NCI-H1436 (cell line): ENCODE data around the gene SERPINB1.

Source experiments
- DNase-seq: peaks from one replicate; lab custom pipeline; 2025; lab: John Stamatoyannopoulos, UW

Gene SERPINB1

GRCh38 chr6:2848851-2849250 is 7.2 kb upstream of the SERPINB1 start:
- peak; percentile 30 for DNase-seq

- no peak for DNase-seq
These were observed 4.2 kb upstream of the SERPINB1 start for GRCh38 chr6:2845880-2846208.

GRCh38 chr6:2844008-2844407 is 2.3 kb upstream of the SERPINB1 start:
- DNase-seq, result no peak

GRCh38 chr6:2843138-2843740 is 1.6 kb upstream of the SERPINB1 start:
- DNase-seq, result no peak

GRCh38 chr6:2842139-2842552 is 483 bp upstream of the SERPINB1 start:
- no peak for DNase-seq

- no peak for DNase-seq
These were observed 958 bp downstream of the SERPINB1 start for GRCh38 chr6:2840749-2841061.

- no peak for DNase-seq
These were observed 1.5 kb downstream of the SERPINB1 start for GRCh38 chr6:2839982-2840748.

GRCh38 chr6:2839195-2839981 is 2.3 kb downstream of the SERPINB1 start:
- DNase-seq, result no peak

GRCh38 chr6:2838251-2838650 is 3.4 kb downstream of the SERPINB1 start:
- DNase-seq, result no peak

- no peak for DNase-seq
These were observed 7.4 kb downstream of the SERPINB1 start for GRCh38 chr6:2834262-2834661.

- no peak for DNase-seq
These were observed 10.3 kb downstream of the SERPINB1 start for GRCh38 chr6:2831392-2831791.

GRCh38 chr6:2830183-2830582 is 11.5 kb downstream of the SERPINB1 start:
- no peak for DNase-seq

- DNase-seq, result no peak
These were observed 12.4 kb downstream of the SERPINB1 start for GRCh38 chr6:2829253-2829652.

GRCh38 chr6:2828629-2829028 is 13.0 kb downstream of the SERPINB1 start:
- DNase-seq, result no peak

GRCh38 chr6:2827142-2827541 is 14.5 kb downstream of the SERPINB1 start:
- no peak for DNase-seq

GRCh38 chr6:2826131-2826530 is 15.5 kb downstream of the SERPINB1 start:
- no peak for DNase-seq

- no peak for DNase-seq
These were observed 18.4 kb downstream of the SERPINB1 start for GRCh38 chr6:2823104-2823850.

- no peak for DNase-seq
These were observed 20.1 kb downstream of the SERPINB1 start for GRCh38 chr6:2821554-2821953.

GRCh38 chr6:2820415-2820814 is 21.2 kb downstream of the SERPINB1 start:
- no peak for DNase-seq

GRCh38 chr6:2819978-2820377 is 21.7 kb downstream of the SERPINB1 start:
- DNase-seq, result no peak

GRCh38 chr6:2819115-2819514 is 22.5 kb downstream of the SERPINB1 start:
- DNase-seq, result no peak

- no peak for DNase-seq
These were observed 23.1 kb downstream of the SERPINB1 start for GRCh38 chr6:2818593-2818992.
